Lower lobe of right lung (tissue), 2 donors: ENCODE data around the gene RRP8. TPM values are rescaled to one million over a fixed set of nuclear protein-coding genes. Genes with fewer than 3 reads are reported as not detected.
A peak's percentile ranks its signal among the peaks of the same experiment; 100 is the strongest.

Experiments
- ATAC-seq, 2 donors: fragments of 200-7000 bp; cut with Tn5 transposase; one replicate each; pipeline ENCODE4 v1.9.1; 2020 to 2022; ENCODE audit warnings: mild to moderate bottlenecking in 2 of 2, moderate library complexity in 2 of 2
- DNase-seq: peaks from one replicate; pipeline ENCODE4 v3.0.0-alpha.2; 2020
- H3K27ac ChIP-seq: fragments of 200-600 bp; one replicate; pipeline ENCODE4 v1.8.0; 2022
- H3K27me3 ChIP-seq: fragments of 200-600 bp; one replicate; pipeline ENCODE4 v1.8.0; 2022; ENCODE audit warnings: low read depth
- H3K36me3 ChIP-seq: fragments of 200-600 bp; one replicate; pipeline ENCODE4 v1.8.0; 2022; ENCODE audit warnings: mild to moderate bottlenecking
- H3K4me1 ChIP-seq: fragments of 200-600 bp; one replicate; pipeline ENCODE4 v1.8.0; 2022
- H3K4me3 ChIP-seq: fragments of 200-600 bp; one replicate; pipeline ENCODE4 v1.8.0; 2022; ENCODE audit warnings: mild to moderate bottlenecking
- H3K9me3 ChIP-seq: fragments of 200-600 bp; one replicate; pipeline ENCODE4 v1.8.0; 2022
- CTCF ChIP-seq: fragments of 200-600 bp; IDR thresholded peaks from one replicate; pipeline ENCODE4 v1.8.0; 2022; ENCODE audit warnings: antibody characterized with exemption, mild to moderate bottlenecking
- intact Hi-C: fragments of 100-400 bp; cut with DNase I; formaldehyde crosslinking; loops from one replicate; pipeline ENCODE4 v1.11.0; 2022
- total RNA-seq: library from RNA; stranded (reverse); fragmentation: NEBNext Ultra II Directional; extraction: Animal tissue kit (Norgen Biotek cat#: 25700); gene quantifications from one replicate; pipeline ENCODE4 v1.2.1, GENCODE V29; 2021
- donor health status: DM: no; HTN: yes; CAD: no; lungs with severe emphysema.

The RRP8 gene
- total RNA-seq, 1 donor from 2014 or later = 16.5 TPM

GRCh38 chr11:6561288-6561687, 42.1 kb downstream of the RRP8 start:
- Histone ChIP-seq H3K4me1 (no peaks in the 10 kb centered on the region), H3K4me3 (no peak overlapping the region), H3K27ac (no peak overlapping the region), H3K36me3 (no peaks in the 10 kb centered on the region), H3K9me3 (no peaks in the 10 kb centered on the region), H3K27me3 (no peaks in the 10 kb centered on the region)
- intact Hi-C loops = no loop called here
- ATAC-seq = no peak
- no peak for TF ChIP-seq CTCF
- DNase-seq = no peak

- TF ChIP-seq CTCF = no peak
- ATAC-seq (no peak), DNase-seq (no peak)
- Histone ChIP-seq H3K4me3 (no peak overlapping the region), H3K4me1 (no peaks in the 10 kb centered on the region), H3K36me3 (no peaks in the 10 kb centered on the region), H3K27me3 (no peaks in the 10 kb centered on the region), H3K27ac (no peak overlapping the region), H3K9me3 (no peaks in the 10 kb centered on the region)
- intact Hi-C loops = no loop called here
Observed at GRCh38 chr11:6559369-6559768, 44.0 kb downstream of the RRP8 start.

GRCh38 chr11:6557761-6558674, 45.4 kb downstream of the RRP8 start:
- Histone ChIP-seq H3K27ac (no peak overlapping the region), H3K36me3 (no peaks in the 10 kb centered on the region), H3K27me3 (no peaks in the 10 kb centered on the region), H3K9me3 (no peaks in the 10 kb centered on the region), H3K4me3 (no peak overlapping the region), H3K4me1 (no peaks in the 10 kb centered on the region)
- no peak for DNase-seq
- peak in 1 of 2 donors; percentile 26 for ATAC-seq
- intact Hi-C loops = no loop called here
- no peak for TF ChIP-seq CTCF

- intact Hi-C loops = no loop called here
- Histone ChIP-seq H3K4me1 (no peaks in the 10 kb centered on the region), H3K36me3 (no peaks in the 10 kb centered on the region), H3K27me3 (no peaks in the 10 kb centered on the region), H3K4me3 (no peak overlapping the region), H3K9me3 (no peaks in the 10 kb centered on the region), H3K27ac (no peak overlapping the region)
- ATAC-seq (peak in 1 of 2 donors; percentile 23), DNase-seq (no peak)
- TF ChIP-seq CTCF = no peak
Observed at GRCh38 chr11:6557063-6557462, 46.4 kb downstream of the RRP8 start.

- no peak for ATAC-seq
- no peak overlapping the region for H3K27ac ChIP-seq
- DNase-seq = no peak
- TF ChIP-seq CTCF = no peak
- intact Hi-C loops = no loop called here
- H3K9me3 ChIP-seq = no peaks in the 10 kb centered on the region
- H3K4me3 ChIP-seq = no peak overlapping the region
- H3K4me1 ChIP-seq = no peaks in the 10 kb centered on the region
- no peaks in the 10 kb centered on the region for H3K36me3 ChIP-seq
- H3K27me3 ChIP-seq = no peaks in the 10 kb centered on the region
Observed at GRCh38 chr11:6556139-6556949, 47.1 kb downstream of the RRP8 start.
